ENCODE results near the gene IQCH.

The IQCH gene

GRCh38 chr15:67501177-67501835 is 246.7 kb downstream of the IQCH start:
- no peak overlapping the region for H3K4me3 ChIP-seq (ENCODE audit: low read depth in 1 of 2, low read length in 2 of 2)
- no peak overlapping the region for H3K9ac ChIP-seq (ENCODE audit: low read length)

GRCh38 chr15:67501836-67502461 is 247.4 kb downstream of the IQCH start:
- H3K4me3 ChIP-seq (ENCODE audit: low read depth in 1 of 2, low read length in 2 of 2): no peak overlapping the region
- no peak overlapping the region for H3K9ac ChIP-seq (ENCODE audit: low read length)
- H3K27me3 ChIP-seq (ENCODE audit: control insufficient read depth in 1 of 2, insufficient read depth in 2 of 2, low read length in 2 of 2): no peaks in the 10 kb centered on the region
- H3K9me3 ChIP-seq (ENCODE audit: low read length): no peaks in the 10 kb centered on the region
- no peak overlapping the region for H3K27ac ChIP-seq (ENCODE audit: low read depth, low read length)
- no peaks in the 10 kb centered on the region for H3K36me3 ChIP-seq (ENCODE audit: insufficient read depth, low read length)
- H3K4me1 ChIP-seq (ENCODE audit: insufficient read depth, low read length): no peaks in the 10 kb centered on the region

More at GRCh38 chr15:67501177-67501835, 246.7 kb downstream of the IQCH start:
- no peaks in the 10 kb centered on the region for H3K9me3 ChIP-seq (ENCODE audit: low read length)
- H3K36me3 ChIP-seq (ENCODE audit: insufficient read depth, low read length): no peaks in the 10 kb centered on the region
- H3K27ac ChIP-seq (ENCODE audit: low read depth, low read length): no peak overlapping the region
- H3K27me3 ChIP-seq (ENCODE audit: control insufficient read depth in 1 of 2, insufficient read depth in 2 of 2, low read length in 2 of 2): no peaks in the 10 kb centered on the region
- no peaks in the 10 kb centered on the region for H3K4me1 ChIP-seq (ENCODE audit: insufficient read depth, low read length)

- H3K9me3 ChIP-seq (ENCODE audit: low read length): no peaks in the 10 kb centered on the region
- H3K27me3 ChIP-seq (ENCODE audit: control insufficient read depth in 1 of 2, insufficient read depth in 2 of 2, low read length in 2 of 2): no peaks in the 10 kb centered on the region
- no peaks in the 10 kb centered on the region for H3K36me3 ChIP-seq (ENCODE audit: insufficient read depth, low read length)
- H3K4me3 ChIP-seq (ENCODE audit: low read depth in 1 of 2, low read length in 2 of 2): no peak overlapping the region
- no peak overlapping the region for H3K27ac ChIP-seq (ENCODE audit: low read depth, low read length)
- no peak overlapping the region for H3K9ac ChIP-seq (ENCODE audit: low read length)
- H3K4me1 ChIP-seq (ENCODE audit: insufficient read depth, low read length): no peaks in the 10 kb centered on the region
Measured at GRCh38 chr15:67504056-67504455, 249.5 kb downstream of the IQCH start.

GRCh38 chr15:67504796-67505195 is 250.2 kb downstream of the IQCH start:
- H3K9ac ChIP-seq (ENCODE audit: low read length): no peak overlapping the region
- H3K27me3 ChIP-seq (ENCODE audit: control insufficient read depth in 1 of 2, insufficient read depth in 2 of 2, low read length in 2 of 2): no peaks in the 10 kb centered on the region
- H3K27ac ChIP-seq (ENCODE audit: low read depth, low read length): no peak overlapping the region
- no peaks in the 10 kb centered on the region for H3K36me3 ChIP-seq (ENCODE audit: insufficient read depth, low read length)
- no peaks in the 10 kb centered on the region for H3K4me1 ChIP-seq (ENCODE audit: insufficient read depth, low read length)
- no peak overlapping the region for H3K4me3 ChIP-seq (ENCODE audit: low read depth in 1 of 2, low read length in 2 of 2)
- H3K9me3 ChIP-seq (ENCODE audit: low read length): no peaks in the 10 kb centered on the region

- Histone ChIP-seq H3K36me3 (ENCODE audit: insufficient read depth, low read length) (no peaks in the 10 kb centered on the region), H3K27ac (ENCODE audit: low read depth, low read length) (no peak overlapping the region), H3K4me1 (ENCODE audit: insufficient read depth, low read length) (no peaks in the 10 kb centered on the region), H3K9ac (ENCODE audit: low read length) (no peak overlapping the region), H3K27me3 (ENCODE audit: control insufficient read depth in 1 of 2, insufficient read depth in 2 of 2, low read length in 2 of 2) (no peaks in the 10 kb centered on the region), H3K4me3 (ENCODE audit: low read depth in 1 of 2, low read length in 2 of 2) (no peak overlapping the region), H3K9me3 (ENCODE audit: low read length) (no peaks in the 10 kb centered on the region)
Measured at GRCh38 chr15:67505675-67506572, 251.3 kb downstream of the IQCH start.

GRCh38 chr15:67506775-67507747 is 252.5 kb downstream of the IQCH start:
- no peaks in the 10 kb centered on the region for H3K36me3 ChIP-seq (ENCODE audit: insufficient read depth, low read length)
- no peak overlapping the region for H3K9ac ChIP-seq (ENCODE audit: low read length)
- no peaks in the 10 kb centered on the region for H3K9me3 ChIP-seq (ENCODE audit: low read length)
- no peak overlapping the region for H3K4me3 ChIP-seq (ENCODE audit: low read depth in 1 of 2, low read length in 2 of 2)
- no peak overlapping the region for H3K27ac ChIP-seq (ENCODE audit: low read depth, low read length)
- no peaks in the 10 kb centered on the region for H3K4me1 ChIP-seq (ENCODE audit: insufficient read depth, low read length)
- no peaks in the 10 kb centered on the region for H3K27me3 ChIP-seq (ENCODE audit: control insufficient read depth in 1 of 2, insufficient read depth in 2 of 2, low read length in 2 of 2)

- H3K4me1 ChIP-seq (ENCODE audit: insufficient read depth, low read length): no peaks in the 10 kb centered on the region
- no peak overlapping the region for H3K4me3 ChIP-seq (ENCODE audit: low read depth in 1 of 2, low read length in 2 of 2)
- peaks cover 10% of the 10 kb centered on the region for H3K36me3 ChIP-seq (ENCODE audit: insufficient read depth, low read length)
- H3K27ac ChIP-seq (ENCODE audit: low read depth, low read length): no peak overlapping the region
- no peaks in the 10 kb centered on the region for H3K27me3 ChIP-seq (ENCODE audit: control insufficient read depth in 1 of 2, insufficient read depth in 2 of 2, low read length in 2 of 2)
- no peak overlapping the region for H3K9ac ChIP-seq (ENCODE audit: low read length)
- H3K9me3 ChIP-seq (ENCODE audit: low read length): no peaks in the 10 kb centered on the region
Measured at GRCh38 chr15:67508407-67508806, 253.8 kb downstream of the IQCH start.

GRCh38 chr15:67509918-67510317 is 255.3 kb downstream of the IQCH start:
- Histone ChIP-seq H3K27me3 (ENCODE audit: control insufficient read depth in 1 of 2, insufficient read depth in 2 of 2, low read length in 2 of 2) (no peaks in the 10 kb centered on the region), H3K27ac (ENCODE audit: low read depth, low read length) (no peak overlapping the region), H3K36me3 (ENCODE audit: insufficient read depth, low read length) (peaks cover 19% of the 10 kb centered on the region), H3K4me3 (ENCODE audit: low read depth in 1 of 2, low read length in 2 of 2) (no peak overlapping the region), H3K9ac (ENCODE audit: low read length) (no peak overlapping the region), H3K4me1 (ENCODE audit: insufficient read depth, low read length) (no peaks in the 10 kb centered on the region), H3K9me3 (ENCODE audit: low read length) (no peaks in the 10 kb centered on the region)

GRCh38 chr15:67510597-67511190 is 256.1 kb downstream of the IQCH start:
- peaks cover 19% of the 10 kb centered on the region for H3K36me3 ChIP-seq (ENCODE audit: insufficient read depth, low read length)
- no peaks in the 10 kb centered on the region for H3K27me3 ChIP-seq (ENCODE audit: control insufficient read depth in 1 of 2, insufficient read depth in 2 of 2, low read length in 2 of 2)
- H3K9me3 ChIP-seq (ENCODE audit: low read length): no peaks in the 10 kb centered on the region
- H3K4me1 ChIP-seq (ENCODE audit: insufficient read depth, low read length): no peaks in the 10 kb centered on the region
- H3K9ac ChIP-seq (ENCODE audit: low read length): no peak overlapping the region
- H3K27ac ChIP-seq (ENCODE audit: low read depth, low read length): no peak overlapping the region
- no peak overlapping the region for H3K4me3 ChIP-seq (ENCODE audit: low read depth in 1 of 2, low read length in 2 of 2)

GRCh38 chr15:67511606-67512005 is 257.0 kb downstream of the IQCH start:
- Histone ChIP-seq H3K36me3 (ENCODE audit: insufficient read depth, low read length) (peaks cover 19% of the 10 kb centered on the region), H3K27me3 (ENCODE audit: control insufficient read depth in 1 of 2, insufficient read depth in 2 of 2, low read length in 2 of 2) (no peaks in the 10 kb centered on the region)

More at GRCh38 chr15:67511606-67512005, 257.0 kb downstream of the IQCH start:
- Histone ChIP-seq H3K27ac (ENCODE audit: low read depth, low read length) (no peak overlapping the region), H3K4me3 (ENCODE audit: low read depth in 1 of 2, low read length in 2 of 2) (no peak overlapping the region), H3K9ac (ENCODE audit: low read length) (no peak overlapping the region), H3K4me1 (ENCODE audit: insufficient read depth, low read length) (no peaks in the 10 kb centered on the region), H3K9me3 (ENCODE audit: low read length) (no peaks in the 10 kb centered on the region)

Measured in muscle layer of colon (tissue), 2 donors.